HG03159 (cell line): ENCODE measurements around the gene DPYSL4.
A peak's percentile ranks its signal among the peaks of the same experiment; 100 is the strongest.

ENCODE experiments used
- ATAC-seq: cut with Tn5 transposase; IDR thresholded peaks from one replicate; pipeline ENCODE4 v1.9.1; 2021; ENCODE audit warnings: mild to moderate bottlenecking, moderate library complexity; ENCODE audit not compliant: unreplicated experiment

The DPYSL4 gene

GRCh38 chr10:132225073-132225848 is 38.5 kb downstream of the DPYSL4 start:
- no peak for ATAC-seq

- ATAC-seq, result no peak
Observed at GRCh38 chr10:132225849-132226205, 39.1 kb downstream of the DPYSL4 start.

- no peak for ATAC-seq
Observed at GRCh38 chr10:132226586-132227405, 40.0 kb downstream of the DPYSL4 start.

- ATAC-seq, result no peak
Observed at GRCh38 chr10:132227851-132228390, 41.2 kb downstream of the DPYSL4 start.

- no peak for ATAC-seq
Observed at GRCh38 chr10:132228616-132229015, 41.9 kb downstream of the DPYSL4 start.

- ATAC-seq, result no peak
Observed at GRCh38 chr10:132229096-132229495, 42.3 kb downstream of the DPYSL4 start.

- ATAC-seq, result peak; percentile 57
Observed at GRCh38 chr10:132229834-132230556, 43.2 kb downstream of the DPYSL4 start.

GRCh38 chr10:132230557-132231210 is 43.9 kb downstream of the DPYSL4 start:
- no peak for ATAC-seq

GRCh38 chr10:132231656-132232022 is 44.9 kb downstream of the DPYSL4 start:
- no peak for ATAC-seq

- ATAC-seq, result no peak
Observed at GRCh38 chr10:132232023-132232951, 45.5 kb downstream of the DPYSL4 start.

GRCh38 chr10:132232981-132233380 is 46.2 kb downstream of the DPYSL4 start:
- ATAC-seq, result no peak

- ATAC-seq, result no peak
Observed at GRCh38 chr10:132233501-132234085, 46.8 kb downstream of the DPYSL4 start.

- no peak for ATAC-seq
Observed at GRCh38 chr10:132234860-132235259, 48.1 kb downstream of the DPYSL4 start.

GRCh38 chr10:132236161-132236560 is 49.4 kb downstream of the DPYSL4 start:
- ATAC-seq, result no peak

GRCh38 chr10:132236881-132237280 is 50.1 kb downstream of the DPYSL4 start:
- ATAC-seq, result no peak

- ATAC-seq, result no peak
Observed at GRCh38 chr10:132237396-132237795, 50.6 kb downstream of the DPYSL4 start.

GRCh38 chr10:132237871-132238270 is 51.1 kb downstream of the DPYSL4 start:
- ATAC-seq, result no peak

- ATAC-seq, result no peak
Observed at GRCh38 chr10:132238371-132239125, 51.8 kb downstream of the DPYSL4 start.
